Measurements from ENCODE around the gene PIP5K1B. TPM values are rescaled to one million over a fixed set of nuclear protein-coding genes. Genes with fewer than 3 reads are reported as not detected.

The PIP5K1B gene
- total and polyA plus RNA-seq, 2 of the 13 experiments (the other 11 are each of a cell fraction or from before 2014, with no cell fraction given), result 15.8 to 17.5 TPM

DNA sequence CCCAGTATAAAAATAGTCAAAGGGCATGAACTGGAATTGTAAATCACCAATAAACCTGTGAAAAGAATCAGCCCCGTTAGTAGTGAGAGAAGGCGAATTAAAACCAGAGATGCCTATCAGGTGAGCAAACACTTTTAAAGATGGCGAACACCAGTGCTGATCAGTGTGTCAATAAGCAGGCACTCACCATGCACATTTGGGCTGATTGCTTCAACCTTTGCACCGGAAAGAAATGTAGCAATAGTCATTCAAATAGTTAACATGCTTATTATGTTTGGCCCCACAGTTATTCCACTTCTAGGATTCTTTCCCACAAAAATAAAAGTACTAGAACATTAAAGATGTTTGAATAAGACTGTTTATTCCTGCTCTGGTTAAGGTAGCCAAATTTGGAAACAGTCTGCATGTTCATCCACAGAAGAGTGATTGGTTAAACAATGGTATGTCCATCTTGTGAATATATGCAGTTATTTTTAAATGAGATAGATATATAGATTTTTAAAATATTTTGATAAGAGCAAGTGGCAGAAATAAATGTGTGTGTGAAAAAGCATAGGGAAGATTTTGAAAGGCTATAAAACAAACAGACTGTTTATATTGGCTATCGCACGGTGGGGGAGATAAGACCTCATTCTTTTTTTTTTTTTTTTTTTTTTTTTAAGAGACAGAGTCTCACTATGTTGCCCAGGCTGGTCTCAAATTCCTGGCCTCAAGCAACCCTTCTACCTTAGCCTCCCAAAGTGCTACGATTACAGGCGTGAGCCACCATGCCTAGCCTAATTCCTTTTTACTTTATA, 112.2 kb downstream of the PIP5K1B start (continued):
- TF ChIP-seq ZNF639 (CRISPR knock-in tag; conservative IDR thresholded peaks at IDR 0.05) (no peak), TSC22D2 (CRISPR knock-in tag; IDR thresholded peaks at IDR 0.05; ENCODE audit: borderline replicate concordance) (no peak), ZNF567 (CRISPR knock-in tag; IDR thresholded peaks at IDR 0.05; ENCODE audit: borderline replicate concordance) (no peak), RFX3 (CRISPR knock-in tag; IDR thresholded peaks at IDR 0.05) (no peak), CENPX (CRISPR knock-in tag; IDR thresholded peaks at IDR 0.05) (no peak), ZBTB21 (CRISPR knock-in tag; IDR thresholded peaks at IDR 0.05) (no peak), TMF1 (CRISPR knock-in tag; IDR thresholded peaks at IDR 0.05; ENCODE audit: low read depth) (no peak), MTERF4 (CRISPR knock-in tag; IDR thresholded peaks at IDR 0.05) (no peak), PHF21A (CRISPR knock-in tag; IDR thresholded peaks at IDR 0.05) (no peak), ZNF430 (CRISPR knock-in tag; IDR thresholded peaks at IDR 0.05) (no peak), SCMH1 (CRISPR knock-in tag; IDR thresholded peaks at IDR 0.05; ENCODE audit: borderline replicate concordance) (no peak), SP5 (CRISPR knock-in tag; IDR thresholded peaks at IDR 0.05; ENCODE audit: borderline replicate concordance, low read depth) (no peak; the same call in 1 of the 2 replicates), SOX13 (IDR thresholded peaks at IDR 0.05) (0 out of 2 replicates have a peak, but pooled peaks have one; percentile 36), SOX13 (CRISPR knock-in tag; conservative IDR thresholded peaks at IDR 0.05 in 1 of 2, IDR thresholded peaks at IDR 0.05 in 1 of 2) (peak in 1 of 2 experiments; percentile 82; a peak in 2 of 4 replicates), ISX (CRISPR knock-in tag; conservative IDR thresholded peaks at IDR 0.05) (no peak), CCAR2 (optimal IDR thresholded peaks at IDR 0.05; ENCODE audit: low read depth, low read length) (no peak)
- TF ChIP-seq, protein P1, sequence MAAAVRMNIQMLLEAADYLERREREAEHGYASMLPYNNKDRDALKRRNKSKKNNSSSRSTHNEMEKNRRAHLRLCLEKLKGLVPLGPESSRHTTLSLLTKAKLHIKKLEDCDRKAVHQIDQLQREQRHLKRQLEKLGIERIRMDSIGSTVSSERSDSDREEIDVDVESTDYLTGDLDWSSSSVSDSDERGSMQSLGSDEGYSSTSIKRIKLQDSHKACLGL (CRISPR knock-in tag; IDR thresholded peaks at IDR 0.05), result no peak
- TF ChIP-seq, protein P2, sequence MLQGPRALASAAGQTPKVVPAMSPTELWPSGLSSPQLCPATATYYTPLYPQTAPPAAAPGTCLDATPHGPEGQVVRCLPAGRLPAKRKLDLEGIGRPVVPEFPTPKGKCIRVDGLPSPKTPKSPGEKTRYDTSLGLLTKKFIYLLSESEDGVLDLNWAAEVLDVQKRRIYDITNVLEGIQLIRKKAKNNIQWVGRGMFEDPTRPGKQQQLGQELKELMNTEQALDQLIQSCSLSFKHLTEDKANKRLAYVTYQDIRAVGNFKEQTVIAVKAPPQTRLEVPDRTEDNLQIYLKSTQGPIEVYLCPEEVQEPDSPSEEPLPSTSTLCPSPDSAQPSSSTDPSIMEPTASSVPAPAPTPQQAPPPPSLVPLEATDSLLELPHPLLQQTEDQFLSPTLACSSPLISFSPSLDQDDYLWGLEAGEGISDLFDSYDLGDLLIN (CRISPR knock-in tag; IDR thresholded peaks at IDR 0.05; ENCODE audit: borderline replicate concordance), result no peak
- TF ChIP-seq, protein P3, sequence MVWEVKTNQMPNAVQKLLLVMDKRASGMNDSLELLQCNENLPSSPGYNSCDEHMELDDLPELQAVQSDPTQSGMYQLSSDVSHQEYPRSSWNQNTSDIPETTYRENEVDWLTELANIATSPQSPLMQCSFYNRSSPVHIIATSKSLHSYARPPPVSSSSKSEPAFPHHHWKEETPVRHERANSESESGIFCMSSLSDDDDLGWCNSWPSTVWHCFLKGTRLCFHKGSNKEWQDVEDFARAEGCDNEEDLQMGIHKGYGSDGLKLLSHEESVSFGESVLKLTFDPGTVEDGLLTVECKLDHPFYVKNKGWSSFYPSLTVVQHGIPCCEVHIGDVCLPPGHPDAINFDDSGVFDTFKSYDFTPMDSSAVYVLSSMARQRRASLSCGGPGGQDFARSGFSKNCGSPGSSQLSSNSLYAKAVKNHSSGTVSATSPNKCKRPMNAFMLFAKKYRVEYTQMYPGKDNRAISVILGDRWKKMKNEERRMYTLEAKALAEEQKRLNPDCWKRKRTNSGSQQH (CRISPR knock-in tag; IDR thresholded peaks at IDR 0.05; ENCODE audit: low read depth), result no peak
- TF ChIP-seq, protein P4, sequence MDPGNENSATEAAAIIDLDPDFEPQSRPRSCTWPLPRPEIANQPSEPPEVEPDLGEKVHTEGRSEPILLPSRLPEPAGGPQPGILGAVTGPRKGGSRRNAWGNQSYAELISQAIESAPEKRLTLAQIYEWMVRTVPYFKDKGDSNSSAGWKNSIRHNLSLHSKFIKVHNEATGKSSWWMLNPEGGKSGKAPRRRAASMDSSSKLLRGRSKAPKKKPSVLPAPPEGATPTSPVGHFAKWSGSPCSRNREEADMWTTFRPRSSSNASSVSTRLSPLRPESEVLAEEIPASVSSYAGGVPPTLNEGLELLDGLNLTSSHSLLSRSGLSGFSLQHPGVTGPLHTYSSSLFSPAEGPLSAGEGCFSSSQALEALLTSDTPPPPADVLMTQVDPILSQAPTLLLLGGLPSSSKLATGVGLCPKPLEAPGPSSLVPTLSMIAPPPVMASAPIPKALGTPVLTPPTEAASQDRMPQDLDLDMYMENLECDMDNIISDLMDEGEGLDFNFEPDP (CRISPR knock-in tag; conservative IDR thresholded peaks at IDR 0.05), result no peak
- TF ChIP-seq, protein P5, sequence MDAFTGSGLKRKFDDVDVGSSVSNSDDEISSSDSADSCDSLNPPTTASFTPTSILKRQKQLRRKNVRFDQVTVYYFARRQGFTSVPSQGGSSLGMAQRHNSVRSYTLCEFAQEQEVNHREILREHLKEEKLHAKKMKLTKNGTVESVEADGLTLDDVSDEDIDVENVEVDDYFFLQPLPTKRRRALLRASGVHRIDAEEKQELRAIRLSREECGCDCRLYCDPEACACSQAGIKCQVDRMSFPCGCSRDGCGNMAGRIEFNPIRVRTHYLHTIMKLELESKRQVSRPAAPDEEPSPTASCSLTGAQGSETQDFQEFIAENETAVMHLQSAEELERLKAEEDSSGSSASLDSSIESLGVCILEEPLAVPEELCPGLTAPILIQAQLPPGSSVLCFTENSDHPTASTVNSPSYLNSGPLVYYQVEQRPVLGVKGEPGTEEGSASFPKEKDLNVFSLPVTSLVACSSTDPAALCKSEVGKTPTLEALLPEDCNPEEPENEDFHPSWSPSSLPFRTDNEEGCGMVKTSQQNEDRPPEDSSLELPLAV (CRISPR knock-in tag; conservative IDR thresholded peaks at IDR 0.05; ENCODE audit: low read depth), result no peak
